Measurements from ENCODE around the gene MGST2.

MGST2 gene

GRCh38 chr4:139658185-139658584 lies 7.4 kb upstream of the MGST2 start:
- Histone ChIP-seq H3K36me3 (ENCODE audit: control insufficient read depth in 5 of 5, insufficient read depth in 5 of 5, low read length in 5 of 5) (no peaks in the 10 kb centered on the region), H3K9me3 (ENCODE audit: control insufficient read depth in 5 of 5, low read length in 5 of 5) (no peaks in the 10 kb centered on the region), H3K4me3 (ENCODE audit: low read depth in 1 of 5, low read length in 5 of 5) (no peak overlapping the region), H3K9ac (ENCODE audit: low read length in 5 of 5) (no peak overlapping the region), H3K27me3 (ENCODE audit: control insufficient read depth in 5 of 5, insufficient read depth in 4 of 5, low read length in 5 of 5) (no peaks in the 10 kb centered on the region), H3K4me1 (ENCODE audit: control insufficient read depth in 5 of 5, insufficient read depth in 5 of 5, low read length in 5 of 5) (peaks cover 2 to 31% (median 14%) of the 10 kb centered on the region in 5 donors), H3K27ac (ENCODE audit: low read depth, low read length) (peak overlapping the region; percentile 25)

- no peak overlapping the region for H3K27ac ChIP-seq (ENCODE audit: low read depth, low read length)
- no peaks in the 10 kb centered on the region for H3K9me3 ChIP-seq (ENCODE audit: control insufficient read depth in 5 of 5, low read length in 5 of 5)
- H3K9ac ChIP-seq (ENCODE audit: low read length in 5 of 5) = no peak overlapping the region
- no peaks in the 10 kb centered on the region for H3K27me3 ChIP-seq (ENCODE audit: control insufficient read depth in 5 of 5, insufficient read depth in 4 of 5, low read length in 5 of 5)
- peaks cover 2 to 31% (median 14%) of the 10 kb centered on the region in 5 donors for H3K4me1 ChIP-seq (ENCODE audit: control insufficient read depth in 5 of 5, insufficient read depth in 5 of 5, low read length in 5 of 5)
- no peak overlapping the region for H3K4me3 ChIP-seq (ENCODE audit: low read depth in 1 of 5, low read length in 5 of 5)
- no peaks in the 10 kb centered on the region for H3K36me3 ChIP-seq (ENCODE audit: control insufficient read depth in 5 of 5, insufficient read depth in 5 of 5, low read length in 5 of 5)
Measured at GRCh38 chr4:139658586-139659382, 6.8 kb upstream of the MGST2 start.

GRCh38 chr4:139659735-139660424 lies 5.7 kb upstream of the MGST2 start:
- no peaks in the 10 kb centered on the region for H3K27me3 ChIP-seq (ENCODE audit: control insufficient read depth in 5 of 5, insufficient read depth in 4 of 5, low read length in 5 of 5)
- H3K27ac ChIP-seq (ENCODE audit: low read depth, low read length) = no peak overlapping the region
- H3K4me1 ChIP-seq (ENCODE audit: control insufficient read depth in 5 of 5, insufficient read depth in 5 of 5, low read length in 5 of 5) = peaks cover 2 to 39% (median 14%) of the 10 kb centered on the region in 5 donors
- H3K4me3 ChIP-seq (ENCODE audit: low read depth in 1 of 5, low read length in 5 of 5) = no peak overlapping the region
- H3K36me3 ChIP-seq (ENCODE audit: control insufficient read depth in 5 of 5, insufficient read depth in 5 of 5, low read length in 5 of 5) = no peaks in the 10 kb centered on the region
- no peak overlapping the region for H3K9ac ChIP-seq (ENCODE audit: low read length in 5 of 5)
- H3K9me3 ChIP-seq (ENCODE audit: control insufficient read depth in 5 of 5, low read length in 5 of 5) = no peaks in the 10 kb centered on the region

GRCh38 chr4:139660568-139661043 lies 5.0 kb upstream of the MGST2 start:
- peak overlapping the region; percentile 12 for H3K27ac ChIP-seq (ENCODE audit: low read depth, low read length)
- no peaks in the 10 kb centered on the region for H3K36me3 ChIP-seq (ENCODE audit: control insufficient read depth in 5 of 5, insufficient read depth in 5 of 5, low read length in 5 of 5)
- peaks cover 4 to 45% (median 20%) of the 10 kb centered on the region in 5 donors for H3K4me1 ChIP-seq (ENCODE audit: control insufficient read depth in 5 of 5, insufficient read depth in 5 of 5, low read length in 5 of 5)
- H3K4me3 ChIP-seq (ENCODE audit: low read depth in 1 of 5, low read length in 5 of 5) = no peak overlapping the region
- no peaks in the 10 kb centered on the region for H3K27me3 ChIP-seq (ENCODE audit: control insufficient read depth in 5 of 5, insufficient read depth in 4 of 5, low read length in 5 of 5)
- H3K9ac ChIP-seq (ENCODE audit: low read length in 5 of 5) = no peak overlapping the region
- H3K9me3 ChIP-seq (ENCODE audit: control insufficient read depth in 5 of 5, low read length in 5 of 5) = no peaks in the 10 kb centered on the region

GRCh38 chr4:139663561-139664138 lies 2.0 kb upstream of the MGST2 start:
- no peak overlapping the region for H3K9ac ChIP-seq (ENCODE audit: low read length in 5 of 5)
- H3K9me3 ChIP-seq (ENCODE audit: control insufficient read depth in 5 of 5, low read length in 5 of 5) = no peaks in the 10 kb centered on the region
- H3K36me3 ChIP-seq (ENCODE audit: control insufficient read depth in 5 of 5, insufficient read depth in 5 of 5, low read length in 5 of 5) = no peaks in the 10 kb centered on the region
- no peak overlapping the region for H3K4me3 ChIP-seq (ENCODE audit: low read depth in 1 of 5, low read length in 5 of 5)
- peaks cover 4 to 56% (median 32%) of the 10 kb centered on the region in 5 donors for H3K4me1 ChIP-seq (ENCODE audit: control insufficient read depth in 5 of 5, insufficient read depth in 5 of 5, low read length in 5 of 5)
- H3K27me3 ChIP-seq (ENCODE audit: control insufficient read depth in 5 of 5, insufficient read depth in 4 of 5, low read length in 5 of 5) = no peaks in the 10 kb centered on the region
- no peak overlapping the region for H3K27ac ChIP-seq (ENCODE audit: low read depth, low read length)

GRCh38 chr4:139664442-139664841 lies 1.2 kb upstream of the MGST2 start:
- Histone ChIP-seq H3K27ac (ENCODE audit: low read depth, low read length) (no peak overlapping the region), H3K36me3 (ENCODE audit: control insufficient read depth in 5 of 5, insufficient read depth in 5 of 5, low read length in 5 of 5) (no peaks in the 10 kb centered on the region), H3K9me3 (ENCODE audit: control insufficient read depth in 5 of 5, low read length in 5 of 5) (no peaks in the 10 kb centered on the region), H3K4me1 (ENCODE audit: control insufficient read depth in 5 of 5, insufficient read depth in 5 of 5, low read length in 5 of 5) (peaks cover 4 to 63% (median 32%) of the 10 kb centered on the region in 5 donors), H3K27me3 (ENCODE audit: control insufficient read depth in 5 of 5, insufficient read depth in 4 of 5, low read length in 5 of 5) (no peaks in the 10 kb centered on the region), H3K4me3 (ENCODE audit: low read depth in 1 of 5, low read length in 5 of 5) (no peak overlapping the region), H3K9ac (ENCODE audit: low read length in 5 of 5) (no peak overlapping the region)

- Histone ChIP-seq H3K27me3 (ENCODE audit: control insufficient read depth in 5 of 5, insufficient read depth in 4 of 5, low read length in 5 of 5) (no peaks in the 10 kb centered on the region), H3K9ac (ENCODE audit: low read length in 5 of 5) (peak overlapping the region; percentile 69 to 95 (median 84)), H3K4me1 (ENCODE audit: control insufficient read depth in 5 of 5, insufficient read depth in 5 of 5, low read length in 5 of 5) (peaks cover 4 to 65% (median 32%) of the 10 kb centered on the region in 5 donors), H3K27ac (ENCODE audit: low read depth, low read length) (peak overlapping the region; percentile 96), H3K9me3 (ENCODE audit: control insufficient read depth in 5 of 5, low read length in 5 of 5) (no peaks in the 10 kb centered on the region), H3K4me3 (ENCODE audit: low read depth in 1 of 5, low read length in 5 of 5) (peak overlapping the region; percentile 83 to 95 (median 94)), H3K36me3 (ENCODE audit: control insufficient read depth in 5 of 5, insufficient read depth in 5 of 5, low read length in 5 of 5) (no peaks in the 10 kb centered on the region)
Measured at GRCh38 chr4:139665079-139665689, 435 bp upstream of the MGST2 start.

- Histone ChIP-seq H3K27ac (ENCODE audit: low read depth, low read length) (peak overlapping the region; percentile 96), H3K4me1 (ENCODE audit: control insufficient read depth in 5 of 5, insufficient read depth in 5 of 5, low read length in 5 of 5) (peaks cover 4 to 56% (median 26%) of the 10 kb centered on the region in 5 donors), H3K9ac (ENCODE audit: low read length in 5 of 5) (peak overlapping the region; percentile 69 to 95 (median 84)), H3K27me3 (ENCODE audit: control insufficient read depth in 5 of 5, insufficient read depth in 4 of 5, low read length in 5 of 5) (no peaks in the 10 kb centered on the region), H3K36me3 (ENCODE audit: control insufficient read depth in 5 of 5, insufficient read depth in 5 of 5, low read length in 5 of 5) (peaks cover 0 to 4% (median 0%) of the 10 kb centered on the region in 5 donors), H3K4me3 (ENCODE audit: low read depth in 1 of 5, low read length in 5 of 5) (peak overlapping the region; percentile 83 to 95 (median 94)), H3K9me3 (ENCODE audit: control insufficient read depth in 5 of 5, low read length in 5 of 5) (no peaks in the 10 kb centered on the region)
Measured at GRCh38 chr4:139666735-139667281, 1.2 kb downstream of the MGST2 start.

- H3K27me3 ChIP-seq (ENCODE audit: control insufficient read depth in 5 of 5, insufficient read depth in 4 of 5, low read length in 5 of 5) = no peaks in the 10 kb centered on the region
- no peak overlapping the region for H3K27ac ChIP-seq (ENCODE audit: low read depth, low read length)
- no peak overlapping the region for H3K9ac ChIP-seq (ENCODE audit: low read length in 5 of 5)
- H3K9me3 ChIP-seq (ENCODE audit: control insufficient read depth in 5 of 5, low read length in 5 of 5) = no peaks in the 10 kb centered on the region
- H3K36me3 ChIP-seq (ENCODE audit: control insufficient read depth in 5 of 5, insufficient read depth in 5 of 5, low read length in 5 of 5) = peaks cover 0 to 11% (median 2%) of the 10 kb centered on the region in 5 donors
- peak overlapping the region in 2 of 5 donors; percentile 0 to 83 for H3K4me3 ChIP-seq (ENCODE audit: low read depth in 1 of 5, low read length in 5 of 5)
- peaks cover 4 to 56% (median 26%) of the 10 kb centered on the region in 5 donors for H3K4me1 ChIP-seq (ENCODE audit: control insufficient read depth in 5 of 5, insufficient read depth in 5 of 5, low read length in 5 of 5)
Measured at GRCh38 chr4:139668036-139668435, 2.4 kb downstream of the MGST2 start.

All from subcutaneous abdominal adipose tissue (tissue), 5 donors.